ENCODE results near the gene BIN2. TPM values are rescaled to one million over a fixed set of nuclear protein-coding genes. Genes with fewer than 3 reads are reported as not detected.
A peak's percentile ranks its signal among the peaks of the same experiment; 100 is the strongest.

BIN2 gene
- total RNA-seq, 1 experiment from 2014 or later: 0.39 TPM

DNA sequence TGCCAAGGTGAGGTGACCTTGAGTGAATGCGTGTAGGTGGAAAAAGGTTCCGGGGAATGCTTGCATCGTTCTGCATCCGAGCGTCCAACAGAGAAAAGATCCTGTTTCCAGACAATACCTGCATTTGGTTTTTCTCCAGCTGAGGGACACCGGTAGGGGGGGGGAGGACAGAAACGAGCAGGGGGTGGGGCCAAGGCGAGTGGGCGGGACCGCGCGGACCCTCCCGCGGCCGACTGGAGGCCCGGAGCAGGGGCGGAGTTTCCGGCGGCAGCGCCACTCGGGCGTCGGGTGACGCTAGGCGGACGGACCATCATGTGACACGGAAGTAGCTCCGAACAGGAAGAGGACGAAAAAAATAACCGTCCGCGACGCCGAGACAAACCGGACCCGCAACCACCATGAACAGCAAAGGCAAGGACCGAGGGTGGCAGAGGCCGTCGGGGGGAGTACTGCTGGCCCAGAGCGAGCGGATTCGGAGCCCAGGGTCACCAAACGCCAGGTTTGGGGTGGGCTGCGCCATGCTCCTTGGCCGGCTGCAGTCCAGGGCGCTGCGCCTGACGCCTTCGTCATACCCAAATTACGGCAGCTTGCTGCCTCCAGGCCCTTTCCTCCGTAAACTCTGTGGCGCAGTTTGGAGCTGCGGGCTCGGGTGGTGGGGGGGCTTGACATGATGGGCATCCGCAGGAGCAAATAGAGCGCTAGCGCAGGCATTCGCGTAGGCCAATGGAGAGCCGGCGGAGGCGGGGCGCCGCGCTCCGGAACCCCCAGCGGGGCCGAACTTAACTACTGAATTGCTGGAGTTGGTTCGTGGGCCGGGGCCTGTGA, 85.3 kb downstream of the BIN2 start, which contains the start of gene DAZAP2:
Gene DAZAP2, plus strand, starts transcription at position 317 of the 825 bp plus-strand sequence. Its CDS starts 82 bp downstream, at position 399.
- peaks cover 29% of the 10 kb centered on the region for H3K36me3 ChIP-seq (ENCODE audit: control insufficient read depth, insufficient read depth, low read length)

GRCh38 chr12:51238037-51238509, 85.9 kb downstream of the BIN2 start:
- H3K27ac ChIP-seq (ENCODE audit: low read length): peak overlapping the region; percentile 95
- TF ChIP-seq, protein P1, sequence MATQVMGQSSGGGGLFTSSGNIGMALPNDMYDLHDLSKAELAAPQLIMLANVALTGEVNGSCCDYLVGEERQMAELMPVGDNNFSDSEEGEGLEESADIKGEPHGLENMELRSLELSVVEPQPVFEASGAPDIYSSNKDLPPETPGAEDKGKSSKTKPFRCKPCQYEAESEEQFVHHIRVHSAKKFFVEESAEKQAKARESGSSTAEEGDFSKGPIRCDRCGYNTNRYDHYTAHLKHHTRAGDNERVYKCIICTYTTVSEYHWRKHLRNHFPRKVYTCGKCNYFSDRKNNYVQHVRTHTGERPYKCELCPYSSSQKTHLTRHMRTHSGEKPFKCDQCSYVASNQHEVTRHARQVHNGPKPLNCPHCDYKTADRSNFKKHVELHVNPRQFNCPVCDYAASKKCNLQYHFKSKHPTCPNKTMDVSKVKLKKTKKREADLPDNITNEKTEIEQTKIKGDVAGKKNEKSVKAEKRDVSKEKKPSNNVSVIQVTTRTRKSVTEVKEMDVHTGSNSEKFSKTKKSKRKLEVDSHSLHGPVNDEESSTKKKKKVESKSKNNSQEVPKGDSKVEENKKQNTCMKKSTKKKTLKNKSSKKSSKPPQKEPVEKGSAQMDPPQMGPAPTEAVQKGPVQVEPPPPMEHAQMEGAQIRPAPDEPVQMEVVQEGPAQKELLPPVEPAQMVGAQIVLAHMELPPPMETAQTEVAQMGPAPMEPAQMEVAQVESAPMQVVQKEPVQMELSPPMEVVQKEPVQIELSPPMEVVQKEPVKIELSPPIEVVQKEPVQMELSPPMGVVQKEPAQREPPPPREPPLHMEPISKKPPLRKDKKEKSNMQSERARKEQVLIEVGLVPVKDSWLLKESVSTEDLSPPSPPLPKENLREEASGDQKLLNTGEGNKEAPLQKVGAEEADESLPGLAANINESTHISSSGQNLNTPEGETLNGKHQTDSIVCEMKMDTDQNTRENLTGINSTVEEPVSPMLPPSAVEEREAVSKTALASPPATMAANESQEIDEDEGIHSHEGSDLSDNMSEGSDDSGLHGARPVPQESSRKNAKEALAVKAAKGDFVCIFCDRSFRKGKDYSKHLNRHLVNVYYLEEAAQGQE (IDR thresholded peaks at IDR 0.05; ENCODE audit: insufficient read depth in 1 of 2, low read depth in 2 of 2, low read length in 1 of 2): no peak
- no peak for TF ChIP-seq POLR2AphosphoS5 (IDR thresholded peaks at IDR 0.05; ENCODE audit: low read depth, low read length)
- TF ChIP-seq SIN3A (IDR thresholded peaks at IDR 0.05; ENCODE audit: borderline replicate concordance, insufficient read depth, low read depth, low read length): no peak
- no peak for TF ChIP-seq CTCF (IDR thresholded peaks at IDR 0.05)
- no peak for TF ChIP-seq TCF7L2 (IDR thresholded peaks at IDR 0.05; ENCODE audit: low read depth, low read length)
- no peak for DNase-seq (ENCODE audit: low read depth, low spot score)
- peak overlapping the region; percentile 96 to 98 for H3K4me3 ChIP-seq (ENCODE audit: low read depth in 2 of 2, low read length in 2 of 2)
- in situ Hi-C loops (cut with HindIII; ENCODE audit: low pct_unique_long_range_greater_than_20kb, low sequenced_read_pairs) (no loop called here), intact Hi-C loops (cut with micrococcal nuclease; ENCODE audit: unreplicated experiment) (no loop called here)
- H3K27me3 ChIP-seq (ENCODE audit: control insufficient read depth, insufficient read depth, low read length): no peaks in the 10 kb centered on the region
- POLR2A ChIA-PET: interaction anchor here (0.5 to 0.8 kb wide), 3 partner anchors 13 to 253 kb away, joined by 4 to 8 read pairs (median 4); no protein-coding TSS in a partner anchor
- CTCF ChIA-PET: no interaction called here
- BruUV-seq (replicated peaks): no TSS peak
- peak; percentile 27; the same call in 1 of the 2 replicates for ATAC-seq
- no peaks in the 10 kb centered on the region for H3K9me3 ChIP-seq (ENCODE audit: control insufficient read depth, insufficient read depth, low read depth, low read length)
- H3K36me3 ChIP-seq (ENCODE audit: control insufficient read depth, insufficient read depth, low read length): peaks cover 23% of the 10 kb centered on the region
- peaks cover 14% of the 10 kb centered on the region for H3K4me1 ChIP-seq (ENCODE audit: control insufficient read depth, insufficient read depth, low read length)

More for the DNA sequence above, 85.3 kb downstream of the BIN2 start, which contains the start of gene DAZAP2:
- Histone ChIP-seq H3K9me3 (ENCODE audit: control insufficient read depth, insufficient read depth, low read depth, low read length) (no peaks in the 10 kb centered on the region), H3K4me3 (ENCODE audit: low read depth in 2 of 2, low read length in 2 of 2) (peak within 1 kb of the TSS; percentile 96 to 98), H3K27ac (ENCODE audit: low read length) (peak within 1 kb of the TSS; percentile 95), H3K27me3 (ENCODE audit: control insufficient read depth, insufficient read depth, low read length) (no peaks in the 10 kb centered on the region), H3K4me1 (ENCODE audit: control insufficient read depth, insufficient read depth, low read length) (peaks cover 14% of the 10 kb centered on the region)
- BruUV-seq (replicated peaks): TSS peak; percentile 90
- ATAC-seq (peak; percentile 99), DNase-seq (ENCODE audit: low read depth, low spot score) (peak; percentile 82)
- TF ChIP-seq POLR2AphosphoS5 (IDR thresholded peaks at IDR 0.05; ENCODE audit: low read depth, low read length) (peak; percentile 93), SIN3A (IDR thresholded peaks at IDR 0.05; ENCODE audit: borderline replicate concordance, insufficient read depth, low read depth, low read length) (peak; percentile 89; the same call in 1 of the 2 replicates), TCF7L2 (IDR thresholded peaks at IDR 0.05; ENCODE audit: low read depth, low read length) (no peak)
- intact Hi-C loops (cut with micrococcal nuclease; ENCODE audit: unreplicated experiment) (no loop called here), in situ Hi-C loops (cut with HindIII; ENCODE audit: low pct_unique_long_range_greater_than_20kb, low sequenced_read_pairs) (no loop called here)
- POLR2A ChIA-PET: interaction anchor here (0.5 to 0.8 kb wide), 3 partner anchors 13 to 252 kb away, joined by 4 to 8 read pairs (median 4); no protein-coding TSS in a partner anchor
- CTCF ChIA-PET: no interaction called here

Measured in Panc1 (cell line).